Motor neuron (in vitro differentiated cells): ENCODE results near the gene CLTC. TPM values are rescaled to one million over a fixed set of nuclear protein-coding genes. Genes with fewer than 3 reads are reported as not detected.
"Not testable (repeated sequence)": the region's sequence is repeated elsewhere in the genome, so short reads cannot be mapped to it uniquely, and the experiment has no call there.

Source experiments
- ATAC-seq, 8 experiments: fragments of 200-7000 bp; cut with Tn5 transposase; replicated peaks in 6 of 8; 2 replicates each; pipeline ENCODE4 v1.8.0; 2021; ENCODE audit warnings: mild to moderate bottlenecking in 8 of 8, moderate library complexity in 8 of 8
- H3K27ac ChIP-seq, 2 donors: fragments of 250-450 bp; sonication (Bioruptor Pico); 2 replicates each; pipeline ENCODE4 v1.9.0; 2021; ENCODE audit warnings: antibody characterized with exemption in 2 of 2, mild to moderate bottlenecking in 2 of 2, moderate library complexity in 1 of 2
- H3K4me1 ChIP-seq, 2 donors: fragments of 250-450 bp; sonication (Bioruptor Pico); replicated peaks in 1 of 2; 2 replicates each; pipeline ENCODE4 v1.6.1; 2021; ENCODE audit warnings: antibody characterized with exemption in 2 of 2, mild to moderate bottlenecking in 2 of 2, moderate library complexity in 1 of 2
- H3K4me3 ChIP-seq, 5 donors: fragments of 250-450 bp; sonication (Bioruptor Pico); 2 replicates each; pipeline ENCODE4 v1.9.0; 2021; ENCODE audit warnings: antibody characterized with exemption in 5 of 5, mild to moderate bottlenecking in 5 of 5, moderate library complexity in 4 of 5
- WGBS, 10 experiments: fragments of 450-650 bp; shearing (Covaris generic); methylation state at CpG; one replicate each; pipeline ENCODE4 v1.0.0; 2022; 5-methylcytosine and 5-hydroxymethylcytosine counted together
- in situ Hi-C, 9 experiments: fragments of 400-800 bp; cut with MboI; loops; one replicate each; pipeline ENCODE4 v1.15.0; 2021; ENCODE audit warnings: low sequenced_read_pairs in 9 of 9, low pct_unique_long_range_greater_than_20kb in 2 of 9; ENCODE audit not compliant: unreplicated experiment in 9 of 9
- total RNA-seq, 8 experiments: library from RNA; unstranded; fragments of 300-600 nt; gene quantifications; 2 replicates each; pipeline versions ENCODE4 v1.2.3 to v1.2.4, GENCODE V29; 2022

The CLTC gene
- total RNA-seq, 8 experiments from 2014 or later: 166 to 241 (median 202) TPM

DNA sequence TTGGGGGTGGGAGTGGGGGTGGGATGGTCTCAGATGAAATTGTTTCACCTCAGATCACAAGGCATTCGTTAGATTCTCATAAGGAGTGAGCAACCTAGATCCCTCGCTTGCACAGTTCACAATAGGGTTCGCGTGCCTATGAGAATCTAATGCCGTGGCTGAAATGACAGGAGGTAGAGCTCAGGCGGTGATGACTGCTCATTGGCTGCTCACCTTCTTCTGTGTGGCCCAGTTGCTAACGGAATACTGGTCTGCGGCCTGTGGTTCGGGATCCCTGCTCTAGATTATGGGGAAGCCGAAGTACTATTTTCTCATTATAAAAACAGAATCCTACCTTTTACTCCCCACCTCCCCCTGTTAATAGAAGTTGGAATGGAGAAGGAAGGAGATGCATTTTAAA lies 18.9 kb downstream of the CLTC start:
- peak in 1 of 8 experiments; percentile 31 for ATAC-seq
- Histone ChIP-seq H3K4me3 (no peak overlapping the region), H3K27ac (no peak overlapping the region), H3K4me1 (no peaks in the 10 kb centered on the region)
- WGBS, 10 experiments: 50 to 100% (median 79%) methylated on average over 2 to 10 of the region's 10 CpGs; no CpG with 5 or more reads in 4 of the 10 experiments
- in situ Hi-C loops: no loop called here

DNA sequence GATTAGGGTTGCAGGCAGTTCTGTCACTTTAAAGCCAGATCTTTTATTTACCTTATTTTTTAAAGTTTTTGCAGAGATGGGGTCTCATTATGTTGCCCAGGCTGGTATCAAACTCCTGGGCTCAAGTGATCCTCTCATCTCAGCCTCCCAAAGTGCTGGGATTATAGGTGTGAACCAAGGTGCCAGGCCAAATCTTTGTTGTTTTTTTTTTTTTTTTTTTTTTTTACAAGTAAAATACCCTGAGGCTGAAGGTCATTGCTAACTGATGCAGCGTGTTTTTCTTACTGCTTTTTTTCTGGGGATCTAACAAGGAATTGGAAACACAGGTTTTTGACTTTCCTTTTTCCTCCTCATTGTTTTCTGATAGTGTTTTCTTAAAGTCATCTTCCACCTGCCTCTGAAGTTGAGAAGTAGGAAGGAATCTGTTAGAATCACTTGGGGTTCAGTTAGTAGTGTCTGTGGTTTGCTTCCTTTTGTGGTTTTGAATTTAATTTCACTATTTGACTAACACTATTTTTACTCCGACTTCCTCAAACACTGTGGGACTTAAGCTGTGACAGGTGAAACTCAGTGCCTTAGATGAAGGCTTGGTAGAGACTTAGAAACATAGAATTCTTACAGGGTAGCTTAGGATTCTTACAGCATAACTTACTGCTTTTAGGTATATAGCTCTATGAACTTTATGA lies 22.2 kb downstream of the CLTC start:
- Histone ChIP-seq H3K4me3 (no peak overlapping the region), H3K4me1 (no peaks in the 10 kb centered on the region), H3K27ac (no peak overlapping the region)
- no peak for ATAC-seq
- in situ Hi-C loops: no loop called here
- 33 to 100% (median 93%) methylated on average over 1 to 2 of the region's 2 CpGs; no CpG with 5 or more reads in 1 of the 10 experiments for WGBS, 10 experiments

DNA sequence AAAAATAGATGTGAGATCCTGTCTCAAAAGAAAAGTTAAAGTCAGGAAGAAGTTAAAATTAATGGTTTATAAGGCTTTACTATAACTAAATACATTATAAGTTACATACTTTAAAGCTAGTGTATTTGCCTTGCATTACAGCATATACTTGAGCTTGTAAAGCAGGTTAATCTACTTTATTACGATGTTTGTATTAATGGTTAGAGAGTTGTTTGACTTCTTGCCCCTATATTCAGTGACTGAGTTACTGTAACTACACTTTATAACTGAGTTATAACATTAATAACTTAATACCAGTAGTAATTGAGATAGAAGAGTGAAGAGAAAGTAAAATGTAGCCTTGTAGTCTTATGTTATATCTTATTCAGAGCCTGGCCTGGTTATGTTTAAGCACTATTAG lies 22.9 kb downstream of the CLTC start:
- Histone ChIP-seq H3K27ac (no peak overlapping the region), H3K4me1 (no peaks in the 10 kb centered on the region), H3K4me3 (no peak overlapping the region)
- in situ Hi-C loops: no loop called here
- ATAC-seq: no peak
- 33 to 100% (median 100%) methylated on average over 1 of the region's 1 CpG; no CpG with 5 or more reads in 3 of the 10 experiments for WGBS, 10 experiments

DNA sequence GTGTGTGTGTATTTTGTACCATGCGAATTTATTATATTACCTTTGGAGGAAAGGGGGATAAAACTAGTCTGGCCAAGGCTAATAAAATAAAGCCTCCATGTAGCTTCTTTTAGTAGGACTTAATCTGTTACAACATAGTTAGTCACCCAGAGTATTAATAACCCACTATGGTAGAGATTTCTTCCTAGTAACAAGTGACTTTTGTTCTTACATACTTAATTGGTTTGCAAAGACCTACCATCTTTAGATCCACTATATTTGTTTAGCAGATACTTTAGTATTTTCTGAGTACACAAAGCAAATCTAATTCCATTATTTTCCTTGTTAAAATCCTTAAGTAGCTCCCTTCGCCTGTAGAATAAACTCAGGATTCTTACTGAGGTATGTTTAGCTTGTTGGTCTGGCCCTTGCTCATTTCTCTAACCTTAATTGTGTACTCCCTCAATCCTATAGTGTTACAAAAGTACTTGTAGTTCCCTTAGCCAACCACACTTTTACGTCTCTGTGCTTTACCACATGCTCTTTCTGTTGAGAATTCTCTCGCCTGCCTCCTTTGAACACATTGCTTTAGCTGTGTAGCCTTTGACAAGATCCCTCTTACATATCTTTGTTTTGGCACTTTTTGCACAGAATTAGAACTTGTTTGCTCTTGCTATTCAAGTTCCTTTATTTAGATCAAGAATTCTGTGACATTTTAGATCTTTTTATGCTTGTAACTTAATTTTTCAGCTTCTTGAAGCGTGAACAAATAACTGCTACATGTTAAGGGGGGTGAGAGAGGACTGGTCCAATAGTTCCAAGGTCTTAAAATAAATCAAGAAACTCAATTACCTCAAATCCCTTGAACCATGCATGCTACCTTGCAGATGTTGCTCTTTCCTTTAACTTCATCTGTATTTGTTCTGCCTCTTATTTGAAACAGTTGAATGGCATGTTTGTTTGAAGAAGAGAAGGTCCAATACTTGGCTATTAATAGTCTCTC lies 23.8 kb downstream of the CLTC start:
- WGBS, 10 experiments: 79 to 96% (median 89%) methylated on average over 2 to 5 of the region's 5 CpGs
- in situ Hi-C loops: no loop called here

DNA sequence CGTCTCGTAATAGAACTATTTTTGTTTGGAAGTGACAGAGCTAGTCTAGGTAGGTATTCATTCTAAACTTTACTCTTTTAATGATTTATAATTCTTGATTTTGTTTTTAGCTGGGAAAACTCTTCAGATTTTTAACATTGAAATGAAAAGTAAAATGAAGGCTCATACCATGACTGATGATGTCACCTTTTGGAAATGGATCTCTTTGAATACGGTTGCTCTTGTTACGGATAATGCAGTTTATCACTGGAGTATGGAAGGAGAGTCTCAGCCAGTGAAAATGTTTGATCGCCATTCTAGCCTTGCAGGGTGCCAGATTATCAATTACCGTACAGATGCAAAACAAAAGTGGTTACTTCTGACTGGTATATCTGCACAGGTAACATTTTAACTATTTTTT lies 27.6 kb downstream of the CLTC start:
- Histone ChIP-seq H3K4me3 (no peak overlapping the region), H3K4me1 (no peaks in the 10 kb centered on the region), H3K27ac (no peak overlapping the region)
- no peak for ATAC-seq
- in situ Hi-C loops: no loop called here
- 81 to 97% (median 92%) methylated on average over 2 to 6 of the region's 6 CpGs for WGBS, 10 experiments

More for the DNA sequence above, 23.8 kb downstream of the CLTC start:
- H3K27ac ChIP-seq: no peak overlapping the region
- H3K4me1 ChIP-seq: no peaks in the 10 kb centered on the region
- peak in 3 of 8 experiments; percentile 29 to 44 (median 36) for ATAC-seq
- H3K4me3 ChIP-seq: no peak overlapping the region

DNA sequence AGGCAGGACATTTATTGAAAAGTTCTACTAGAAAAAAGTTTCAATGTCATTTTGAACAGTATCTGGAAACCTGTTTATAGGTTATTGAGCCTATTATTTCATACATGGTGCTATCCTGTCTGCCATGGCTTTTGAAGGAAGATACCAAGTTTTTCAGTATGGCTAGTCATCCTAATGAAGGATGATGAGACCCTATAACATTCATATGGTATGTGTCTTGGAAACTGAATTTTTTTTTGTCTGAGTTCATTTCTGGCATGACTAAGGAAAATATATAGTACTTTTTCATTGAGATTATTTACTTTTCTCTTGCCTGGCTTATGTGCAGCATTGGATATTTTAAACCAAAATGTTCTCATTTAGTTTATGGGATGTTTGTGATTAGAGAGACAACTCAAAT lies 30.2 kb downstream of the CLTC start:
- no peak for ATAC-seq
- Histone ChIP-seq H3K4me1 (no peaks in the 10 kb centered on the region), H3K27ac (no peak overlapping the region), H3K4me3 (no peak overlapping the region)
- in situ Hi-C loops: no loop called here

DNA sequence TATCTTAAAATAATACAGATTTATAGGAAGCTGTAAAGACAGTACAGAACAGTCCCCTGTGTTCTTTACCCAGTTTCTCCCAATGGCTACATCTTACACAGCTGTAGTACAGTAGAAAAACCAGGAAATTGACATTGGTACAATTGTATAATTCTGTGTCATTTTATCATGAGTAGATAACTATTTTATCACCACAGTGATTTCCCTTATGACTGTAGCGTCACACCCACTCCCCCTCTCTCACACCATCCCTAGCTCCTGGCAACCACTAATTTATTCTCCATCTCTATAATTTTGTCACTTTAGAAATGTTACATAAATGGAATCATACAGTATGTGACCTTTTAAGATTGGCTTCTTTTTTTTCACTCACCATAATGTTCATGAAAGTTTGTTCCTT lies 30.9 kb downstream of the CLTC start:
- in situ Hi-C loops: no loop called here
- Histone ChIP-seq H3K4me3 (no peak overlapping the region), H3K27ac (no peak overlapping the region), H3K4me1 (no peaks in the 10 kb centered on the region)
- no peak for ATAC-seq
- WGBS, 10 experiments: 92 to 100% (median 100%) methylated on average over 1 of the region's 1 CpG; no CpG with 5 or more reads in 4 of the 10 experiments

DNA sequence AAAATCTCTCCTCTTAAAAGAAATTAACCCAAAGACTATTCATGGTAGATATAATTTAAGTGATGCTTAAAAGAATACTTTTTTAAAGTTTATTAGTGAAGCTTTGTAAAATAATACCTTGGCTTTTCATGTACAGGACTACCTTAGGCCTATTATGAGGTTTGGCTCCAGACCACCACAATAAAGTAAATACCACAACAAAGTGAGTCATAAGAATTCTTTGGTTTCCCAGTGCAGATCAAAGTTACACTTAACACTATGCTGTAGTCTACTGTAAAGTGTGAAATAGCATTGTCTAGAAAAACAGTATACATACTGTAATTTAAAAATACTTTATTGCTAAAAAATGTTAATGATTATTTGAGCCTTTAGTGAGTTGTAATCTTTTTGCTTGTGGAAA lies 31.7 kb downstream of the CLTC start:
- H3K4me3 ChIP-seq: no peak overlapping the region
- H3K27ac ChIP-seq: no peak overlapping the region
- in situ Hi-C loops: no loop called here
- H3K4me1 ChIP-seq: no peaks in the 10 kb centered on the region
- no peak for ATAC-seq

DNA sequence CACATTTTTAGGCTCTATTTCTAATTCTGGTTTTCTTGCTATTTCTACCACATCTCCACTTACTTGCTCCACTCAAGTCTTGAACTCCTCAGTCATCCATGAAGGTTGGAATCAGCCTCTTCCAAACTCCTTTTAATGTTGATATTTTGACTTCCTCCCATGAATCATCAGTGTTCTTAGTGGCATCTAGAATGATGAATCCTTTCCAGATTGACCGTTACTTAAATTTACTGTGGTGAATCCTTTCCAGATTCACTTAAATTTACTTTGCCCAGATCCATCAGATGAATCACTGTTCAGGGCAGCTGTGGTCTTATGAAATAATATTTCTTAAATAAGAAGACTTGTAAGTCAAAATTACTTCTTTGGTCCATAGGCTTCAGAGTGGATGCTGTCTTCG lies 32.4 kb downstream of the CLTC start:
- no peak for ATAC-seq
- H3K4me3 ChIP-seq: no peak overlapping the region
- H3K4me1 ChIP-seq: no peaks in the 10 kb centered on the region
- no peak overlapping the region for H3K27ac ChIP-seq
- in situ Hi-C loops: no loop called here
- WGBS, 10 experiments: 8 to 100% (median 100%) methylated on average over 1 to 2 of the region's 2 CpGs; no CpG with 5 or more reads in 1 of the 10 experiments

DNA sequence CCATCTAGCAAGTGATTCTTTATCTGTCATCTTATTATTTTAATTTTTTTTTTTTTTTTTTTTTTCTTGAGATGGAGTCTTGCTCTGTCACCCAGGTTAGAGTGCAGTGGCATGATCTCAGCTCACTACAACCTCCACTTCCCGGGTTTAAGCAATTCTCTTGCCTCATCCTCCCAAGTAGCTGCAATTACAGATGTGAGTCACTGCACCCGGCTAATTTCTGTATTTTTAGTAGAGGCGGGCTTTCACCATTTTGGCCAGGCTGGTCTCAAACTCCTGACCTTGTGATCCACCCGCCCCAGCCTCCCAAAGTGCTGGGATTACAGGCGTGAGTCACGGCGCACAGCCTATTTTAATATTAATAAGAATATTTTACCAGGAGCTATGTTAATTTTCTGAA lies 36.9 kb downstream of the CLTC start:
- H3K27ac ChIP-seq, in situ Hi-C loops, H3K4me3 ChIP-seq, H3K4me1 ChIP-seq: not testable (repeated sequence)
- 9 to 100% (median 83%) methylated on average over 2 to 7 of the region's 7 CpGs; no CpG with 5 or more reads in 1 of the 10 experiments for WGBS, 10 experiments
- peak in 2 of 8 experiments; percentile 56 to 96 for ATAC-seq

DNA sequence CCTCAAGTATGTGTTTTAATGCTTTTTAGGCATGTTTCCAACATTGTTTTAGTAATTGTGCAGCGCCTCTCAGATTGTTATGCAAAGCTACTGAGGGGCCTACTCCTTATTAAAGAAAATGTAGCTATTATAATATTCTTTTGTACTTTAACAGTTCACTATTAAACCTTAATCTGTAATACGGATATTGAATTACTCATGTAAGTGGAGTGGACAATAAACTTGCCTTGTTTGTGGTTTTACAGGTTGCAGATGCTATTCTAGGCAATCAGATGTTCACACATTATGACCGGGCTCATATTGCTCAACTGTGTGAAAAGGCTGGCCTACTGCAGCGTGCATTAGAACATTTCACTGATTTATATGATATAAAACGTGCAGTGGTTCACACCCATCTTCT lies 46.5 kb downstream of the CLTC start:
- in situ Hi-C loops: no loop called here
- ATAC-seq: peak in 2 of 8 experiments; percentile 11 to 40
- Histone ChIP-seq H3K4me3 (no peak overlapping the region), H3K4me1 (peaks cover 0 to 3% of the 10 kb centered on the region in 2 donors), H3K27ac (no peak overlapping the region)
- 6 to 100% (median 90%) methylated on average over 1 to 5 of the region's 5 CpGs for WGBS, 10 experiments

DNA sequence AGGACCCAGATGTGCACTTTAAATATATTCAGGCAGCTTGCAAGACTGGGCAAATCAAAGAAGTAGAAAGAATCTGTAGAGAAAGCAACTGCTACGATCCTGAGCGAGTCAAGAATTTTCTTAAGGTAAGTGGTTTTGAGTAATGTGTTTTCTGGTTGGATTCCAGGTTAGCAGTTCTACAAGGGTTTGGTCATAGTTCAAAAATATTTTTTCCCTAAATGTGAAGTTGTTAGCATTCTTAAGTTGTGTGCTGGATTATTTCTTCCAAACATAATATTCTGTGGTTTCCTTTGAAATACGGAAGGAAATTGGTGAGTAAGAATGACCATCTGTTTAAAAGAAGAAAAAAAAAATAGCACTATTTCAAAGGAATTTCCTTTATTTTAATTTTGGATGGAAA lies 49.1 kb downstream of the CLTC start:
- H3K4me1 ChIP-seq: peaks cover 0 to 3% of the 10 kb centered on the region in 2 donors
- 0 to 100% (median 47%) methylated on average over 1 to 3 of the region's 3 CpGs; no CpG with 5 or more reads in 1 of the 10 experiments for WGBS, 10 experiments
- in situ Hi-C loops: no loop called here
- no peak overlapping the region for H3K4me3 ChIP-seq
- H3K27ac ChIP-seq: no peak overlapping the region
- peak in 1 of 8 experiments; percentile 35 for ATAC-seq

DNA sequence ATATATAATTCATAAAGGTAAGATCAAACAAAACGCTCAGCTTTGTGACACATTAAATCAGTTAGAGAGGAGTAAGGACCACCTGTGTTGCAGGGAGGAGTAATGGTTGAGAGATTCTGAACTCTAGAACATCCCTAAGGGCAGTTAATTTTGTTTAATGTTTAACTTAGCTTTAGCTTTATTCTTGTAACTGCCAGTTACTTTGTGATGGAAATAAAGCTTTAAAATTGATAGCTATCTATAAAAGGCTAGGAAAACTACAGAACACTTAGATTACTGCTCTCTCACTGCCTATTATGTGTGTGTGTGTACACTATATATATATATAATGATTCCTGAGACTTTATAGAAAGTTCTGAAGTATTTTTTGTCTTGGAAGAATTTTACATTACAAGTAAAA lies 49.7 kb downstream of the CLTC start:
- Histone ChIP-seq H3K27ac (no peak overlapping the region), H3K4me3 (no peak overlapping the region), H3K4me1 (peaks cover 0 to 3% of the 10 kb centered on the region in 2 donors)
- ATAC-seq: no peak
- in situ Hi-C loops: no loop called here
- WGBS, 10 experiments: 0 to 100% (median 22%) methylated on average over 1 of the region's 1 CpG; no CpG with 5 or more reads in 1 of the 10 experiments
